Esophagus squamous epithelium (tissue), 5 donors: ENCODE measurements around the gene FAM193B. TPM values are rescaled to one million over a fixed set of nuclear protein-coding genes. Genes with fewer than 3 reads are reported as not detected.

Source experiments
- DNase-seq: peaks from one replicate; lab custom pipeline; 2025; lab: John Stamatoyannopoulos, UW
- H3K27ac ChIP-seq, 4 donors: fragments of 200-600 bp; sonication (generic); one replicate each; pipeline ENCODE4 v1.5.1; 2016 to 2019; ENCODE audit warnings: mild to moderate bottlenecking in 1 of 4
- H3K27me3 ChIP-seq, 4 donors: fragments of 200-600 bp; sonication (generic); 1 replicate in 3 of 4; 2 replicates in 1 of 4; pipeline versions ENCODE4 v1.5.1 to v1.6.0; 2017 to 2021; ENCODE audit warnings: antibody characterized with exemption in 1 of 4
- H3K36me3 ChIP-seq, 3 donors: fragments of 200-600 bp; sonication (generic); one replicate each; pipeline ENCODE4 v1.5.1; 2016 to 2019
- H3K4me1 ChIP-seq, 3 donors: fragments of 200-600 bp; sonication (generic); one replicate each; pipeline ENCODE4 v1.5.1; 2017 to 2019
- H3K4me3 ChIP-seq, 4 donors: fragments of 200-600 bp; sonication (generic); 1 replicate in 3 of 4; 2 replicates in 1 of 4; pipeline ENCODE4 v1.5.1; 2016 to 2019; ENCODE audit warnings: mild to moderate bottlenecking in 2 of 4, moderate library complexity in 1 of 4
- H3K9me3 ChIP-seq, 3 donors: fragments of 200-600 bp; sonication (generic); one replicate each; pipeline ENCODE4 v1.5.1; 2016 to 2019
- POLR2A ChIP-seq, 4 donors: fragments of 450-650 bp; IDR thresholded peaks; one replicate each; pipeline ENCODE4 v1.6.1; 2017; ENCODE audit warnings: antibody characterized with exemption in 4 of 4, mild to moderate bottlenecking in 4 of 4, moderate library complexity in 3 of 4
- WGBS, 2 donors: methylation state at CpG; one replicate each; pipeline ENCODE4 v1.1.5; 2018; 5-methylcytosine and 5-hydroxymethylcytosine counted together
- intact Hi-C: fragments of 100-400 bp; cut with DNase I; formaldehyde crosslinking; loops from one replicate; pipeline ENCODE4 v1.15.0; 2022
- total RNA-seq, 4 donors: library from RNA; depleted of rRNA; stranded (reverse); fragments of >200 nt; gene quantifications; one replicate each; pipeline ENCODE4 v1.1.0, GENCODE V29; 2016
- TF ChIP-seq, protein P1 (sequence below), 6 experiments: fragments of 450-650 bp in 4 of 6; fragments of 200-600 bp in 2 of 6; sonication (generic) in 2 of 6; IDR thresholded peaks; one replicate each; pipeline ENCODE4 v1.5.1; 2016 to 2019; ENCODE audit warnings: antibody characterized with exemption in 6 of 6, mild to moderate bottlenecking in 4 of 6, moderate library complexity in 4 of 6
- donor health status: DM: yes; HTN: yes; CAD: no.

FAM193B gene
- 10 to 100 TPM; 28.5 to 52.1 (median 41.9) TPM for total RNA-seq

DNA sequence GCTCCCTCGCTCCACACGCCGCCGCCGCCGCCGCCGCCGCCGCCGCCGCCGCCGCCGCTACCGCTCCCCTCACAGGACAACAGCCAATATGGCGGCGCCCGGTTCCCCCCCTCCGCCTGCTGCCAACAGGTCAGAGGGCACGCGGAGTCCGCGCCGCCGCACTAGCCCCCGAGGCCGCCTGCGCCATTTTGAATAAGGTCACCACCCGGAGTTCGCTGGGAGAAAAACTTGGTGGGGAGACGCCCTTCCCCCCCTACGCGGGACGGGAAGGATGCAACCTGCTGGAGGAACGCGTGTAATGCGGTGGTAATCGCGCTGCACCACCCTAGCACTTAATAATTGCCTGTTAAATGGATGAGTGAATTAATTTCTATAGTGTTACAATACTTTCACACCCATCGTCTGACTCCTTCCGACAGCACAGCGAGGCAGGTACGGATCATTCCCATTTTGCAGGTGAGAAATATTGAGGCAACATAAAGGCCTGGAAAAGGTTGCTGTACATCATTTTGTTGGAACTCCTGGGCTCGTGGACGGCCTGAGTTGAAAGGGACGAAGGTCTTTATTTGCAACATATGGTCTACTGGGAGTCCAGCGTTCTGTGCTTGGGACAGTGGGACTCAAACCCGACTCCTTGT lies at the start of gene FAM193B:
FAM193B (minus strand) TSS at position 90 of the 638 bp plus-strand sequence. CDS start 105 bp downstream, outside the sequence.
- Histone ChIP-seq H3K9me3 (no peaks in the 10 kb centered on the region), H3K36me3 (peaks cover 0 to 23% (median 0%) of the 10 kb centered on the region in 3 donors), H3K4me1 (peaks cover 14 to 59% (median 14%) of the 10 kb centered on the region in 3 donors), H3K27me3 (no peaks in the 10 kb centered on the region), H3K4me3 (peak within 1 kb of the TSS; percentile 83 to 97 (median 90)), H3K27ac (peak within 1 kb of the TSS; percentile 91 to 95 (median 92))
- 29 to 39% methylated on average over 9 to 14 of the region's 49 CpGs for WGBS, 2 donors
- intact Hi-C loops = no loop called here
- peak; percentile 76 for DNase-seq
- TF ChIP-seq POLR2A (IDR thresholded peaks at IDR 0.05) = no peak
- TF ChIP-seq, protein P1, sequence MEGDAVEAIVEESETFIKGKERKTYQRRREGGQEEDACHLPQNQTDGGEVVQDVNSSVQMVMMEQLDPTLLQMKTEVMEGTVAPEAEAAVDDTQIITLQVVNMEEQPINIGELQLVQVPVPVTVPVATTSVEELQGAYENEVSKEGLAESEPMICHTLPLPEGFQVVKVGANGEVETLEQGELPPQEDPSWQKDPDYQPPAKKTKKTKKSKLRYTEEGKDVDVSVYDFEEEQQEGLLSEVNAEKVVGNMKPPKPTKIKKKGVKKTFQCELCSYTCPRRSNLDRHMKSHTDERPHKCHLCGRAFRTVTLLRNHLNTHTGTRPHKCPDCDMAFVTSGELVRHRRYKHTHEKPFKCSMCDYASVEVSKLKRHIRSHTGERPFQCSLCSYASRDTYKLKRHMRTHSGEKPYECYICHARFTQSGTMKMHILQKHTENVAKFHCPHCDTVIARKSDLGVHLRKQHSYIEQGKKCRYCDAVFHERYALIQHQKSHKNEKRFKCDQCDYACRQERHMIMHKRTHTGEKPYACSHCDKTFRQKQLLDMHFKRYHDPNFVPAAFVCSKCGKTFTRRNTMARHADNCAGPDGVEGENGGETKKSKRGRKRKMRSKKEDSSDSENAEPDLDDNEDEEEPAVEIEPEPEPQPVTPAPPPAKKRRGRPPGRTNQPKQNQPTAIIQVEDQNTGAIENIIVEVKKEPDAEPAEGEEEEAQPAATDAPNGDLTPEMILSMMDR (IDR thresholded peaks at IDR 0.05) = peak in 4 of 6 experiments; percentile 22 to 49 (median 34)

DNA sequence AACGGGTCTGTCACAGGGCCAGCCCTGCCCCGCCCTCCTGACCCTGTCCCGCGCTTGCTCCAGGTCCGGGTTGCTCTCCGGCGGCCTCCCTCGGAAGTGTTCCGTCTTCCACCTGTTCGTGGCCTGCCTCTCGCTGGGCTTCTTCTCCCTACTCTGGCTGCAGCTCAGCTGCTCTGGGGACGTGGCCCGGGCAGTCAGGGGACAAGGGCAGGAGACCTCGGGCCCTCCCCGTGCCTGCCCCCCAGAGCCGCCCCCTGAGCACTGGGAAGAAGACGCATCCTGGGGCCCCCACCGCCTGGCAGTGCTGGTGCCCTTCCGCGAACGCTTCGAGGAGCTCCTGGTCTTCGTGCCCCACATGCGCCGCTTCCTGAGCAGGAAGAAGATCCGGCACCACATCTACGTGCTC lies 49.8 kb upstream of the FAM193B start:
- no peaks in the 10 kb centered on the region for H3K9me3 ChIP-seq
- H3K36me3 ChIP-seq = peaks cover 0 to 39% (median 0%) of the 10 kb centered on the region in 3 donors
- H3K4me1 ChIP-seq = peaks cover 27 to 57% (median 35%) of the 10 kb centered on the region in 3 donors
- WGBS, 2 donors = 82 to 92% methylated on average over 5 to 7 of the region's 27 CpGs
- no peak overlapping the region for H3K4me3 ChIP-seq
- intact Hi-C loops = no loop called here
- H3K27ac ChIP-seq = no peak overlapping the region
- TF ChIP-seq, protein P1 (IDR thresholded peaks at IDR 0.05) = no peak
- no peak for TF ChIP-seq POLR2A (IDR thresholded peaks at IDR 0.05)
- H3K27me3 ChIP-seq = no peaks in the 10 kb centered on the region
- DNase-seq = no peak

DNA sequence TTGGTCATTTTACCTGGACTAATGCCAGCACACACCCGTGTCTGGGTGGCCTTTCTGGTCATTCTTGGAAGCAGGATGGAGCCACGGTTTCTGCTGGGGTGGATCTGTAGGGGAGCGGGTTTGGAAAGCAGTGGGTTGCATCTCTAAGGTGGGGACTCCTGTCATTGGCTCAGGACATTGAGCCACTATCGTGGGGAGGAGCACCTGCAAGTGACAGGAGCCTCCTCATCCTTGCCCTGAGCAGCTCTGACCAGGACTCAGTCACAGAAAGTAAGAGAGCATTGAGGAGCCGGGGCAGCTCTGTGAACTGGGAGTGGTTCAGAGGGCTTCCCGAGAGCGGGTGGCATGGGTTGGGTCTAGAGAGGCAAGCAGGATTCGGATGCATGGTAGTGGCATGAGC lies 49.3 kb upstream of the FAM193B start:
- no peak overlapping the region for H3K27ac ChIP-seq
- intact Hi-C loops = no loop called here

DNA sequence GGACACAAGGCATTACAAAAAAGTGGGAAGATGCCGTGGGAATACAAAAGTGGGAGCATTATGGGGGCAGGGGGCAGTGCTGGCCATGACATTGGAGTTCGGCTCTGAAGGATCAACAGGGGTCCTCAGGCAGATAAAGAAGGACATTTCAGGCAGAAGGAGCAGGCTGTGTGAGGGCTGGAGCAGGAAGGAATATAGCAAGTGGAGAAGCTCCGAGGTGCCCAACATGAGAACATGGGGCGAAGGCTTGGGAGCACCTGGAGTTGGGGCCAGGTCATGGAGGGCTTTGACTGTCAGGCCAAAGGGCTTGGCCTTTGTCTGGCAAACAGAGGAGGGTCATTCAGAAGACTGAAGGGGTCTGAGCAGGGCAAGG lies 48.1 kb upstream of the FAM193B start:
- H3K27ac ChIP-seq = peak overlapping the region; percentile 9 to 55 (median 28)
- peaks cover 25 to 56% (median 32%) of the 10 kb centered on the region in 3 donors for H3K4me1 ChIP-seq
- TF ChIP-seq, protein P1 (IDR thresholded peaks at IDR 0.05) = no peak
- no peak for TF ChIP-seq POLR2A (IDR thresholded peaks at IDR 0.05)
- no peak overlapping the region for H3K4me3 ChIP-seq
- peaks cover 0 to 29% (median 0%) of the 10 kb centered on the region in 3 donors for H3K36me3 ChIP-seq
- no peaks in the 10 kb centered on the region for H3K9me3 ChIP-seq
- no peak for DNase-seq
- 66% methylated on average over 4 of the region's 4 CpGs for WGBS, 2 donors
- no peaks in the 10 kb centered on the region for H3K27me3 ChIP-seq
- intact Hi-C loops = no loop called here

More for the DNA sequence above, 49.3 kb upstream of the FAM193B start:
- peaks cover 27 to 58% (median 35%) of the 10 kb centered on the region in 3 donors for H3K4me1 ChIP-seq
- H3K27me3 ChIP-seq = no peaks in the 10 kb centered on the region
- H3K9me3 ChIP-seq = no peaks in the 10 kb centered on the region
- H3K4me3 ChIP-seq = no peak overlapping the region
- WGBS, 2 donors = 69% methylated on average over 4 of the region's 8 CpGs; no CpG with 5 or more reads in 1 of the 2 donors
- DNase-seq = no peak
- peaks cover 0 to 35% (median 0%) of the 10 kb centered on the region in 3 donors for H3K36me3 ChIP-seq
- TF ChIP-seq POLR2A (IDR thresholded peaks at IDR 0.05) = no peak
- TF ChIP-seq, protein P1 (IDR thresholded peaks at IDR 0.05) = no peak
